Measurements from ENCODE around the gene PXDN.
"Not testable (repeated sequence)": the region's sequence is repeated elsewhere in the genome, so short reads cannot be mapped to it uniquely, and the experiment has no call there.

Gene PXDN

GRCh38 chr2:1627628-1628381 lies 116.5 kb downstream of the PXDN start:
- DNase-seq: no peak

GRCh38 chr2:1626271-1626681 lies 118.0 kb downstream of the PXDN start:
- no peak for DNase-seq

DNA sequence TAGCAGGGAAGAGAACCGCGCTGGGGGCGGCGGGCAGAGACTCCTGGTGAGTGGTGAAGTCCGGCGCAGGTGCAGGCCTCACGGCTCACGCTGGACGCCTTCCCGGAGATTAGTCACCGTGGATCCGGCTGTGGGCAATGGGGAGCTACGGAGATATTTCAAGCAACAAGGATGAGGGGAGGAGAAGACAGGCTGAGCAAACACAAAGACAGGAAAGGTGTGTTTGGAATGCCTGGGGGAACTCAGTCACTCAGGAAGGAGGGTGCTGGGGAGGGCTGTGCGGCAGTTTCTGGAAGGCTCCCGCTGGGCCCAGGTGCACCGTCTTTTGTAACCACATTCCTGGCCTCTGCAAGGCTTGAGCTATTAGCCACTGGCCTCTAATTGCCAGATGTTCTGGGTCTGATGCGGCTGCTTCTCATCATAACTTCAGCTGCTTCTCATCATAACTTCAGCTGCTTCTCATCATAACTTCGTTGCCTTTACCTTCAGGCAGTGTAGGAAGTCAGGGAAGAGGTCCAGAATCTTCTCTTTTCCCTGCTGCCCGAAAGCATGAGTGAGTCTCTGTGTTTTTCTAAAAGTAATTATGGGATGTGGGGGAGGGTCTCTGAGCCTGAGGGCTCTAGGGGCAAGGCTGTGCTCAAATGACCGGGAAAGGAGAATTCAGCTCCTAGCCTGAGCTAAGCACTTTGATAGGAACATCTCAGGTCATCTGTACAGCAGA lies 118.9 kb downstream of the PXDN start:
- no peak for DNase-seq

DNA sequence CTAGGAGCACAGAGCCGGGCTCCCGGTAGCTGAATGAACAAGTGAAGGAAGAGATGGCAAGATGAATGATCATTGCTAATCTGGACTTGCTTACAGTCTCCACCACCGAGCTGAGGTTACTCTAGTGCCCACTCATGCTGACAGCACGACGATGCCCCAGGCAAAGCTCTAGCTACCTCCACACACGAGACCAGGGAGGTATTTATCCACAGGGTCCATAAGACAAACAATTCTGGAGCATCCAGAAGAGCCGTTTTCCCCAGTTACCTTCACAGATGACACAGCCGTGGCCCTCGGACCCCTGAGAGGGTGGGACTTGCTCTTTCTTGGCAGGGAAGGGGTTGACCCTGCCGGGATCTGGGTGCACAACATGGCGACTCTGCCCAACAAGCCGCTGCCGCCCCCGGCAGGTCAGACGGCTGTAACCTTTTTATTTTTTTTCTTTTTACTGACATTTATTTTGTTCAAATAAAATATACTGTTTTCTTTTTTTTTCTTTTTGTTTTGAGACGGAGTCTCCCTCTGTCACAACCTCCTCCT lies 120.3 kb downstream of the PXDN start:
- DNase-seq: no peak

GRCh38 chr2:1622521-1623200 lies 121.7 kb downstream of the PXDN start:
- DNase-seq: no peak

DNA sequence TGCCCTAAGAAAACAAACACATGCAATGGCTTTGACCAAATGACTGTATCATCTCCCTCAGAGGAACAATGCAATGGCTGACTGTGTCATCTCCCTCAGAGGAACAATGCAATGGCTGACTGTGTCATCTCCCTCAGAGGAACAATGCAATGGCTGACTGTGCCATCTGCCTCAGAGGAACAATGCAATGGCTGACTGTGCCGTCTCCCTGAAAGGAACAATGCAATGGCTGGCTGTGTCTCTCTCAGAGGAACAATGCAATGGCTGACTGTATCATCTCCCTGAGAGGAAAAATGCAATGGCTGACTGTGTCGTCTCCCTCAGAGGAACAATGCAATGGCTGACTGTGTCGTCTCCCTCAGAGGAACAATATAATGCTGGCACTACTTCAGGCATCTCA lies 122.3 kb downstream of the PXDN start:
- not testable (repeated sequence) for DNase-seq

- no peak for DNase-seq
Observed at GRCh38 chr2:1621501-1621900, 122.8 kb downstream of the PXDN start.

- DNase-seq: no peak
Observed at GRCh38 chr2:1621041-1621440, 123.3 kb downstream of the PXDN start.

DNA sequence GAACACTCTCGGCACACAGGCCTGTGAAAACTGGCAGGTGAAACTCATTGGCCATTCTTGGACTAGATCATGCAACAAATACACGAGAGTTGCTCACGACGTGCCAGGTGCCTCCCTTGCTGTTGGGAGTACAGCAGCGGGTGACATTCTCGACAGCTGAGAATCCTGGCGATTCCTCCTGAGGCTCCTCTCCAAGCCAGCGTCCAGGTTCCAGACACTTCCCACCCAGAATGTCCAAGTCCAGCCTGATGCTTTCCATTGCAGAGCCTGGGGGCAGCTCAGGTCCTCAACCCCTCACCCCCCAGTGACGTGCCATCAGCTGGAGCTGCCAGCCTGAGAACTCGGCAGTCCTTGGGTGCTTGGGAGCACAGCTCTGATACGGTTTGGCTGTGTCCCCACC lies 124.2 kb downstream of the PXDN start:
- DNase-seq: no peak

GRCh38 chr2:1619556-1619955 lies 124.8 kb downstream of the PXDN start:
- no peak for DNase-seq

- no peak for DNase-seq
Observed at GRCh38 chr2:1618974-1619373, 125.3 kb downstream of the PXDN start.

DNA sequence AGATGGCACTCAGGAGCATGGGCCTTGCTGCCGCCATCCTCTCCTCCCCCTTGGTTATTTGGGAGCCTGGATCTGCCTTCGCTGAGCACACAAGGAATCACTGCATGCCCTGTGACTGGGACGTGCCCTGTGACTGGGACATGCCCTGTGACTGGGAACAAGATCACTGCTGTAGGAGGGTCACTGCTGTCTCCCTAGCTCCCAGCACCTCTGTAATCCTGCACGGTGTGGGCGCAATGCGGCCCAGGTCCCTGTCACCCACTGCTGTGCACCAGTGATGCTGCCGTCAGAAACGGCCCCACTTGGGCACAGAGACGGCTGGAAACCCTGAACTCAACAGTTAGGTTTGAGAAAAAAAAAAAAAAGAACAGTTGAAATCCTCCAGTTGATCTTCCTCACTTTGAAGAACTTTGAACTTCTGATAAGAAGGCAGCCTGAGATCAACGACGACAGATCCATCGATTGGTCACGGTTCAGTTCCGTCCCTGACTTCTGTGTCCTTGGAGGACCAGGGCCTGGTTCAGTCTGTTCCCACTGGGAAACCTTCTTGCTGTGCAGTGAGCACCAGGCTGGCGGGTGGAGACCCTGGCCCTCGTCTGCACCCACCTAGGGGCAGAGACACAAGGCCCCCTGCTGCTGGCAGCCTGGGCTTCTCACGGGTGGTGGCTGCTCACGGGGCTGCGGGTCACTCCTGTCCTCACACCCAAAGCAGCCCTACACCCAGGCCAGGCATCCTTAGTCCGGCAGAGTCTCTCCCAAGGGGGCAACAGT lies 125.9 kb downstream of the PXDN start:
- no peak for DNase-seq

- no peak for DNase-seq
Observed at GRCh38 chr2:1617425-1618021, 126.8 kb downstream of the PXDN start.

DNA sequence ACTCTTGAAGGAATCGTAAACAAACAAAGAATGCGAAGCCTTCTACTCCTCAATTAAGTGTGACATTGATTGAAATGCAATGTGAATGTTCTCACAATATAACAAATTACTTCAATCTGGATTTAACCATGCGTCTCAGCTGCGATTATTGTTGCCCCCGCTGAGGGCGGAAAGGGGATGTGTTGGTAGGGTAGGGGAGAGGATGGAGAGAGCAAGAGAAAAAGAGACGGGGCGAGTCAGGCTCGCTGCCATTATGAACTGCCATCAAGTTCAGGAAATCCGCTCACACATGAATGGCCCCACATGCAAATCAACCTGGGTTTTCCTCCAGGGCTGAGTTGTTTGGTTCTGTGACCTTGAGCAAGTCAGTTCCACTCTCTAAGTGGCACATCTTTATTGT lies 129.8 kb downstream of the PXDN start:
- no peak for DNase-seq

DNA sequence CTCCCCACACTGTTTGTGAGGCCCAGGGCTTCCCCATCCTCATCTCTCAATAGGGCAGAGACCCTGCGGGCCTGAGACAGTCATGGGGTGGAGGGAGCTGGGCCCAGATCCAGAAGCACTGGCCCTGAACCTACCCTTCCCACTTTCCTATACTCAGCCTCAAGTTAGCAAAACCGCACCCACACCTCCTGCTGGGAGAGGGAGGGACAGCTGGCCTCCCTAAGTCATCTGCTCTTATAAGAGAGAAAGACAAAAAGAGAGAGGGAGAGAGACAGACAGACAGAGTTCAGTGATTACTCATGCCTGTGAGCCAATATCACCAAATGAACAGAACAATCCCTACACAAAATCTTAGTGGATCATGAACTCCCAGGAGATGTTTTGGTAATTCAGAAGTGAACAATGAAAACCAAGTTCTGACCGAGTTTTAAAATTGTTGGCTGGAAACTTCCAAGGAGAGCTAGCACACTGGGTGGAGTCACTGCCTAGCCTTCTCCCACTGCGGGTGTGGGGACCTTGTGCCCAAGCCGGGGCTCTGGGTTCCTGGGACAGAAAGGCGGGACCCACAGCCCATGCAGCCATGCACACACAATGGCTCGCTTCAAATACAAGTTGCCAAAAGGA lies 130.5 kb downstream of the PXDN start:
- DNase-seq: no peak

- DNase-seq: no peak
Observed at GRCh38 chr2:1613078-1613445, 131.3 kb downstream of the PXDN start.

DNA sequence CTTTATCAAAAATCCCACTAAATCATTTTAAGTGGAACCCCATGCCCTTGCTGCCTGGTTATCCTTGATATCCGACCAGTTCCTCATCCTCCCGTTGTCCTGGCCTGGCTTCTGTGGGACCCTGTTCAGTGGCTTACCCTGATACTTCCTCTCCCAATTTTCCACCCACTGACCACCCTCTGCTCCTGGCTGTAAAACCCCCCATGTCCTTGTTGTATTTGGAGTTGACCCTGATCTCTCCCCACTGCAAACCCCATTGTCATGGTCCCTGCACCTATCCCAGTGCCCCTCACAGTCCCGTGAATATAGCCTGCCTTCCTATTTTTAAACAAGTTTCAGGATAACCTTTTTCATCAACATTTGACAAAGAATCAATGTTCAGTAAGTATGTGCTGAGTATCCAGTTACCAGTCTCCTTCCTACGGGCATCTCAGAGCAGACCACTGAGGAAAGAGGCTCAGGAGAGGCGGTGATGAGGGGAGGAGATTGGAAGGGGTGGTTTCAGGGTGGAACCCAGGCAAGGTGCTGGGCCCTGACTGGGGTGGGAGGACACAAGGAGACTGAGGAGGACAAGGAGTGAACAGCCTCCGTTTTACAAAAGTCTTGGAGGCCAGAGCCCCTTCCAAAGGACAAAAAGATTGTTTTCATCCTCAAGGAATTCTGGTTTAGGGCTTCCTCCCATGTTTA lies 131.8 kb downstream of the PXDN start:
- DNase-seq: no peak

- DNase-seq: no peak
Observed at GRCh38 chr2:1611886-1612285, 132.4 kb downstream of the PXDN start.

GRCh38 chr2:1610096-1610485 lies 134.2 kb downstream of the PXDN start:
- no peak for DNase-seq

DNA sequence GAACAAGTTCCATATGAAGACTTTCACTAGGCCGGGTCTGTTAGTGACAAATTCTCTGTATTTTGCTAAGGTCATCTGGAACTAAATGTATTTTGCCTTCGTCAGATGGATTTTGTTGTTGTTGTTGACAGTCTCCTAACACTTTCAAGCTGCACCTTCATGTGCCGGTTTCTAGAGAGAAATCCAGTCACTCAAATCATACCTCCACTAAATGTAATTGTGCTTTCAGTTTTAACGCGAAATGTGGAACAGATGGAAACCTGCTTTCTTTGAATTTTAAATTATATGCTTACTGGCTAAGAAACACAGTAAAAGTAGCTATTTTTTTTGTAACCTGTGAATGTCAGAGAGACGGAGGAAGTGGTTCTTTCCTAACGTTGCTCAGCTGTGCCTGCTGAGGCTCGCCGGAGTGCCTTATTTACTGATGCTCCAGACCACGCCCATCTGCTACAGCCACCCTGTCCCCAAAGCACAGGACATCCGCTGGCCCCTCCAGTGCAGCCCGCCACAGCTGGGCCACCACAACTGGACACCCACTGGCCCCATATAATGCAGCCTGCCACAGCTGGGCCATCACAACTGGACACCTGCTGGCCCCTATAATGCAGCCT lies 134.7 kb downstream of the PXDN start:
- DNase-seq: no peak

GRCh38 chr2:1609040-1609439 lies 135.3 kb downstream of the PXDN start:
- DNase-seq: no peak

All from NCI-H2171 treated with DMSO at 0.1 percent for 48 hours (cell line).